Epithelial cell of proximal tubule (primary cell): ENCODE measurements around the gene GNAO1. TPM values are rescaled to one million over a fixed set of nuclear protein-coding genes. Genes with fewer than 3 reads are reported as not detected.

Experiments
- DNase-seq: peaks from one replicate; pipeline ENCODE4 v3.0.0-alpha.2; 2011; ENCODE audit warnings: low read depth
- H3K4me3 ChIP-seq: 2 replicates; pipeline ENCODE4 v1.5.1; 2011; ENCODE audit warnings: low read depth, mild to moderate bottlenecking, low read length
- total RNA-seq: library from RNA; depleted of rRNA; stranded (reverse); fragments of >200 nt; gene quantifications from 2 replicates; pipeline ENCODE4 v1.2.3, GENCODE V29; 2015
- TF ChIP-seq, protein P1 (sequence below): conservative IDR thresholded peaks from 2 replicates; pipeline ENCODE4 v1.5.1; 2012; ENCODE audit warnings: low read depth, mild to moderate bottlenecking, low read length

GNAO1 gene
- total RNA-seq, 1 donor from 2014 or later, result 1.1 TPM

DNA sequence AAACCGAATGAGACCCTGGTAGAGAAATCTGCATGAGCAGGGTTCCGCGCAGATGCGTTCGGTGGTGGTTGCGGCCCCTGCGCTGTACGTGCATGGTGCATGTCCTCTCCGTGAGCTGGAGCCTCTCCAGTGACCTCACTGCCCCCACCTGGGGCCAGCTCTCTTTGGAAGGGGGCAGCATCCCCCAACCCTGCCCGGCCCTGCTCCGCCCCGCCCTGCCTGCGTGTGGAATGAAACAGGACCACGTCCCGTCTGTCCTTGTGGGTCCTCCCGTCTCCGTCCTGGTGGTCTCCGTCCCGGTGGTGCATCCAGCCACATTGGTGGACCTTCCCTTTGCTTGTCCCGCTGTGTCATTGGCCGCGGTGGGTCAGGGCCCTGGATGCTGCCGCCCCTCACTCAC, 149.1 kb downstream of the GNAO1 start:
- no peak overlapping the region for H3K4me3 ChIP-seq
- TF ChIP-seq, protein P1, sequence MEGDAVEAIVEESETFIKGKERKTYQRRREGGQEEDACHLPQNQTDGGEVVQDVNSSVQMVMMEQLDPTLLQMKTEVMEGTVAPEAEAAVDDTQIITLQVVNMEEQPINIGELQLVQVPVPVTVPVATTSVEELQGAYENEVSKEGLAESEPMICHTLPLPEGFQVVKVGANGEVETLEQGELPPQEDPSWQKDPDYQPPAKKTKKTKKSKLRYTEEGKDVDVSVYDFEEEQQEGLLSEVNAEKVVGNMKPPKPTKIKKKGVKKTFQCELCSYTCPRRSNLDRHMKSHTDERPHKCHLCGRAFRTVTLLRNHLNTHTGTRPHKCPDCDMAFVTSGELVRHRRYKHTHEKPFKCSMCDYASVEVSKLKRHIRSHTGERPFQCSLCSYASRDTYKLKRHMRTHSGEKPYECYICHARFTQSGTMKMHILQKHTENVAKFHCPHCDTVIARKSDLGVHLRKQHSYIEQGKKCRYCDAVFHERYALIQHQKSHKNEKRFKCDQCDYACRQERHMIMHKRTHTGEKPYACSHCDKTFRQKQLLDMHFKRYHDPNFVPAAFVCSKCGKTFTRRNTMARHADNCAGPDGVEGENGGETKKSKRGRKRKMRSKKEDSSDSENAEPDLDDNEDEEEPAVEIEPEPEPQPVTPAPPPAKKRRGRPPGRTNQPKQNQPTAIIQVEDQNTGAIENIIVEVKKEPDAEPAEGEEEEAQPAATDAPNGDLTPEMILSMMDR, result no peak
- DNase-seq, result no peak

DNA sequence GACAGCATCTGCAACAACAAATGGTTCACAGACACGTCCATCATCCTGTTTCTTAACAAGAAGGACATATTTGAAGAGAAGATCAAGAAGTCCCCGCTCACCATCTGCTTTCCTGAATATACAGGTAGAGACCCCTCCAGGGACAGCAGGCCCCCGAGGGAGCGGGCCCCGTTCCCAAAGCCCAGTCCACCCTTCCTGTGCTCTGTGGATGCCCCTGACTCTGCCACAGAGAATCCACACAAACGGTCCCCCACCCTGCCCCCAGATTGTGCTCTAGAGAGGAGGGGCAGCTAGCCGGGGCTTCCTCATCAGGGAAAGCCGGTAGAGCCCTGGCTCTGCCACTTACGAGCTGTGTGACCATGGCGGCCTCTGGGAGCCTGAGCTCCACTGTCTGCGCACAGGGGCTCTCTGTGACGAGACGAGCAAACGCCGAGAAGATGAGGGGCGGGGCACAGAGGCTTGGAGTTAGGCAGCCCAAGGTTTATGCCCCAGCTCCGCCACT, 149.6 kb downstream of the GNAO1 start:
- no peak overlapping the region for H3K4me3 ChIP-seq
- DNase-seq, result no peak
- TF ChIP-seq, protein P1, result no peak

DNA sequence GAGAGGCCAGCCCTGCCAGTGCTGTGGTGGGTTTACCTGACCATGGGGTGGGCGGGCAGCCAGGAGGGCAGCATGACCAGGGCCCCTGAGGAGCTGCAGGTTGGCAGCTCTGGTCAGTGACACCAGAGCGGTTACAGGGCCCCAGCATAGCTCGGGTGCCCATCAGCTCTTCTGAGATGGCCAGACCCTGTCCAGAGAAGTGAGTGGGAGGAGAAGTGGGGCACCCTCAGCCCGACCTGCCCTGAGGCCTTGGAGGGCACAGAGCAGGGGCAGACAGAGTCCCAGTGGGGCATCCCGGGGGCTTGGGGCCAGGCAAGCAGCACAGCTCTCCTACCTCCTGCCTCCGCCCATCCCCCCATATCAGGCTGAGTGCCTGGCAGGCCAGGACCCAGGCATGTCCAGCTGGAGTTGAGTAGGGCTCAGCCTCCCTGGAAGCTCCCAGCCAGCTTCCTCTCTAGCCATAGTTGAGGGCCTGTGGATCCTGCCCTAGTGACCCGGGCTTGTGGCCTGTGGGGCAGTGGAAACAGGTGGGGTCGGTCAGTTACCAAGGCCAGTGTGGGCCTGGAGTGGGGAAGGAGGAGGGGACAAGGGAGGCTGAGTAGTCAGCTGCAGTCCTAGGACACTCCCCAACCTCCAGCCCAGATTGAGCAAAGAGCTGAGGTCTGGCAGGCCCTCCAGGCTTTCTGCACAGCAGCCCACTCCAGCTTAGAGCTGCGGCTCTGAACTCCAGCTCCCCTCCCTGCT, 150.5 kb downstream of the GNAO1 start:
- H3K4me3 ChIP-seq, result no peak overlapping the region
- no peak for DNase-seq
- TF ChIP-seq, protein P1, result no peak

- no peak for DNase-seq
- TF ChIP-seq, protein P1, result no peak
- H3K4me3 ChIP-seq, result no peak overlapping the region
Measured at GRCh38 chr16:56343661-56344517, 152.6 kb downstream of the GNAO1 start.

- TF ChIP-seq, protein P1, result no peak
- no peak overlapping the region for H3K4me3 ChIP-seq
- no peak for DNase-seq
Measured at GRCh38 chr16:56344518-56345405, 153.5 kb downstream of the GNAO1 start.

GRCh38 chr16:56345406-56346050, 154.2 kb downstream of the GNAO1 start:
- DNase-seq, result no peak
- H3K4me3 ChIP-seq, result no peak overlapping the region
- TF ChIP-seq, protein P1, result no peak
